ENCODE results near the gene PRPSAP1. TPM values are rescaled to one million over a fixed set of nuclear protein-coding genes. Genes with fewer than 3 reads are reported as not detected.

Gene PRPSAP1
- total RNA-seq, 2 experiments from 2014 or later = 63.9 to 64.7 TPM

DNA sequence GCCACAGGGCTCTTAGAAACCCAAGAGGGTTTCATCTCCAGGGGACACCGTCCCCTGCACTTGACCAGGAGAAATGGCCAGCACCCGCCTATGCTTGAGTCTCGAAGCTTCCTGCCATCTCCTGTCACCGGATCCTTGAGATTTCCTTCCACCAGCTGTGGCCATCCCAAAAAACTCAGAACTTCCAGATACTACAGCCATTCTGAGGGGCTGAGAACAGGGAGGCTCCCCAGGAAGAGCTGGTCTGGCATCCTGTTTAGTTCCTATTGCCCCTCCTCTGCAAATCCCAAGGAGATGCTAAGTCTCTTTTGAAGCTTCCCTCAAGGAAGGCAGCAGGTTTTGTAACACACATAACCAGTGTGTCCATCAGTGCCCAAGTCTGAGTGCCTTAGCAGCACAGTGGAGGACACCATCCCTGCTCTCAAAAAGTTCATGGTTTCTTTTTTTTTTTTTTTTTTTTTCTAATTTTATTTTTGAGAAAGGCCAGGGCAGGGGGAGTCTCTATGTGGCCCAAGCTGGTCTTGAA, 86.6 kb downstream of the PRPSAP1 start:
- ATAC-seq = no peak
- peak overlapping the region; percentile 99 for H3K27ac Mint-ChIP-seq
- peaks cover 51% of the 10 kb centered on the region for H3K36me3 Mint-ChIP-seq
- peaks cover 54% of the 10 kb centered on the region for H3K4me1 Mint-ChIP-seq
- no peaks in the 10 kb centered on the region for H3K27me3 Mint-ChIP-seq
- CTCF ChIA-PET = interaction anchor here (0.5 to 7.0 kb wide), 9 partner anchors 11 to 146 kb away, joined by 3 to 83 read pairs (median 5); partner anchors contain the start of gene RNF157
- peak overlapping the region; percentile 92 for H3K4me3 Mint-ChIP-seq
- H3K9me3 Mint-ChIP-seq (ENCODE audit: low read depth) = no peaks in the 10 kb centered on the region
- peak; percentile 43 for DNase-seq

- Mint-ChIP-seq H3K4me3 (peak overlapping the region; percentile 92), H3K27me3 (no peaks in the 10 kb centered on the region), H3K9me3 (ENCODE audit: low read depth) (no peaks in the 10 kb centered on the region), H3K27ac (peak overlapping the region; percentile 99), H3K36me3 (peaks cover 49% of the 10 kb centered on the region), H3K4me1 (peaks cover 58% of the 10 kb centered on the region)
- CTCF ChIA-PET = interaction anchor here (0.5 to 7.0 kb wide), 8 partner anchors 10 to 145 kb away, joined by 4 to 83 read pairs (median 6); partner anchors contain the start of gene RNF157
- ATAC-seq = no peak
- peak; percentile 63 for DNase-seq
These were observed 87.3 kb downstream of the PRPSAP1 start for GRCh38 chr17:76266244-76266938.

GRCh38 chr17:76265624-76266243, 88.0 kb downstream of the PRPSAP1 start:
- peak overlapping the region; percentile 99 for H3K27ac Mint-ChIP-seq
- peaks cover 56% of the 10 kb centered on the region for H3K4me1 Mint-ChIP-seq
- H3K9me3 Mint-ChIP-seq (ENCODE audit: low read depth) = no peaks in the 10 kb centered on the region
- DNase-seq = peak; percentile 74
- no peak for ATAC-seq
- H3K36me3 Mint-ChIP-seq = peaks cover 46% of the 10 kb centered on the region
- H3K27me3 Mint-ChIP-seq = no peaks in the 10 kb centered on the region
- peak overlapping the region; percentile 92 for H3K4me3 Mint-ChIP-seq
- CTCF ChIA-PET = interaction anchor here (1.0 to 7.0 kb wide), 13 partner anchors 9 to 144 kb away, joined by 3 to 83 read pairs (median 13); partner anchors contain the start of genes RNF157 and SPHK1

DNA sequence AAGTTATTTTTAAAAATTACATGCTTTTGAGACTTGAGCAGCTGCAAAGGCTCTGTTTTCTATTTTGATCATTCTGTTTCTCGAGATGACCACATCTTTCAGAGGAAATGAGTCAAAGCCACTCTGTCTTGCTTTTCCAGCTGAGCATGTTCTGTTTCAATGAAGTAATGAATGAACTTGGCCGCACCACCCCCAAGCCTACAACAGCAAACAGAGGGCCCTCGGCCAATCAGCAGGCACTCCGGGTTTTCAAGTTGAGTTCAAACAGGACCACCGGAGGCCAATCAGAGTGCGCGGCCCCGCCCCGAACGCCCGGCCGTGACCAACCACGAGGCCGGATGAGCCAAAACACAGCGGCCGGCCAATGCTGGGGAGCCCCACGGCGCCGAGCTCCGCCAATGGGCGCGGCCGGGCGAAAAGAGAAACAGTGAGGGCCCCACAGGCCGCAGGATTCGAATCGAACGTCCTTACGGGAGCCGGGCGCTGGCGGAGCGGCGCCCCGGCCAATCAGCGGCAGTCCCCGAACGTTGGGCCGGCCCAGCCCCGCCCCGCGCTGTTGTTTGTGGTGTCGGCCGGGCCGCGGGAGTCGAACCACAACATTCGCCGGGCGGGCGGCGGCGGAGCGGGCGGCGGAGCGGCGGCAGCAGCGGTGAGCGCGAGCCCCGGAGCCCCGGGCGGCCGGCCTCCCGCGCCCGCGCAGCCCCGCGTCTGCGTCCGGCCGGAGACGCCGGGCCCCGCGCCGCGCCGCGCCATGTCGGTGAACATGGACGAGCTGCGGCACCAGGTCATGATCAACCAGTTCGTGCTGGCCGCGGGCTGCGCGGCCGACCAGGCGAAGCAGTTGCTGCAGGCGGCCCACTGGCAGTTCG, 88.7 kb downstream of the PRPSAP1 start, which contains the start of gene UBALD2:
UBALD2 (plus strand) TSS at position 594 of the 869 bp plus-strand sequence; CDS start at position 752, 158 bp downstream.
- Mint-ChIP-seq H3K27me3 (no peaks in the 10 kb centered on the region), H3K27ac (peak within 1 kb of the TSS; percentile 99), H3K4me3 (peak within 1 kb of the TSS; percentile 92), H3K4me1 (peaks cover 54% of the 10 kb centered on the region), H3K36me3 (peaks cover 43% of the 10 kb centered on the region), H3K9me3 (ENCODE audit: low read depth) (no peaks in the 10 kb centered on the region)
- peak; percentile 82 for ATAC-seq
- peak; percentile 100 for DNase-seq
- CTCF ChIA-PET = interaction anchor here (0.8 to 4.9 kb wide), 14 partner anchors 9 to 161 kb away, joined by 3 to 51 read pairs (median 8); partner anchors contain the start of gene SPHK1

DNA sequence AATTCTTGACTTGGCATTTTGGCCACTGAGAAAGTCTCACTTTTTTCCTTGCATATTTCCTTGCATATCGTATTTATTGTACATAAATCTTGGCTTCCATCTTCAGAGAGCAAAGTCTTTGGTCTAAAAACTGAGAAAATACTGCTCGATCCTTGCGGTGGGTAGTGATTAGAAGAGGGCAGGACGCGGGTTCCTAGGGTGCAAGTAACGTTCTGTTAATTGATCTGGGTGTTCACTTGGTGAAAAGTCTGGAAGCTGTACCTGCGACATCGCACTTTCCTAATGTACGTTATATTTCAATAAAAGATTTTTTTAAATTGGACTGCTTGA, 89.3 kb downstream of the PRPSAP1 start:
- peak; percentile 74 for DNase-seq
- peak; percentile 7 for ATAC-seq
- Mint-ChIP-seq H3K4me1 (peaks cover 48% of the 10 kb centered on the region), H3K4me3 (peak overlapping the region; percentile 92), H3K9me3 (ENCODE audit: low read depth) (no peaks in the 10 kb centered on the region), H3K27me3 (no peaks in the 10 kb centered on the region), H3K27ac (peak overlapping the region; percentile 91), H3K36me3 (peaks cover 37% of the 10 kb centered on the region)
- CTCF ChIA-PET = interaction anchor here (0.8 to 4.9 kb wide), 17 partner anchors 8 to 160 kb away, joined by 3 to 51 read pairs (median 5); partner anchors contain the start of gene SPHK1

GRCh38 chr17:76263896-76264295, 89.8 kb downstream of the PRPSAP1 start:
- ATAC-seq (no peak), DNase-seq (peak; percentile 39)
- peak overlapping the region; percentile 91 for H3K27ac Mint-ChIP-seq
- peaks cover 44% of the 10 kb centered on the region for H3K4me1 Mint-ChIP-seq
- CTCF ChIA-PET = interaction anchor here (1.1 to 4.9 kb wide), 18 partner anchors 10 to 142 kb away, joined by 3 to 51 read pairs (median 6); no protein-coding TSS in a partner anchor
- H3K4me3 Mint-ChIP-seq = peak overlapping the region; percentile 92
- H3K36me3 Mint-ChIP-seq = peaks cover 34% of the 10 kb centered on the region
- H3K9me3 Mint-ChIP-seq (ENCODE audit: low read depth) = no peaks in the 10 kb centered on the region
- H3K27me3 Mint-ChIP-seq = no peaks in the 10 kb centered on the region

DNA sequence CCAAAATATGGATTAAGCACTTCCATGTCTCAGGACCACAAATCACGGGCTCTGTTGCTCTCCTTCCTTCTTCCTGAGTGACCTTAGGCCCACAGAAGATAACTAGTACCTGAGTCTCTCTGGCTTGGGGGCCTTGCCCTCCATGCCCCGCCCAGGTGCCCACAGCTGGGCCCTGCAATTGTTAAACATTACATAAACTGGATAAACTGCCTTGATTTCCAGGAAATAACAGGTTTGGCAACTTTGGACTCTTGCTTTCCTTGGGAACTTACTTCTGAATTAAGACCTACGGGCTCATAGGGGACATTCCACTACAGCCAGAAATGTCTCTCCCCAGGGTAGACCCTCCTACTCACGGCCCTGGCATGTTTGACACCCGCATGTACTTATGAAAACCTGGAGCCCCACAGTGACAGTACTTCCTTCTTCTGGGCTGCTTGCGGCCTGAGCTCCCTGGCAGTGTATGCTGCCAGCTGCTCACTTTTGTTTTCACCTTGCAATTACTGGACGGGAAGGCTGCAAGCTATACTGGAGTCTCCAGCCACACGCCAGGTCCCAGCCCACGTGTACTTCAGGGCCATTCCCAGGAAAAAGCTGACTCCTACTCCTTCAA, 90.9 kb downstream of the PRPSAP1 start:
- H3K27ac Mint-ChIP-seq = peak overlapping the region; percentile 91
- peak overlapping the region; percentile 20 for H3K4me3 Mint-ChIP-seq
- no peaks in the 10 kb centered on the region for H3K27me3 Mint-ChIP-seq
- DNase-seq (no peak), ATAC-seq (no peak)
- H3K9me3 Mint-ChIP-seq (ENCODE audit: low read depth) = no peaks in the 10 kb centered on the region
- CTCF ChIA-PET = interaction anchor here (0.8 to 4.9 kb wide), 16 partner anchors 8 to 141 kb away, joined by 3 to 51 read pairs (median 5); no protein-coding TSS in a partner anchor
- H3K4me1 Mint-ChIP-seq = peaks cover 40% of the 10 kb centered on the region
- peaks cover 24% of the 10 kb centered on the region for H3K36me3 Mint-ChIP-seq

GRCh38 chr17:76261421-76262215, 92.1 kb downstream of the PRPSAP1 start:
- H3K4me1 Mint-ChIP-seq = peaks cover 43% of the 10 kb centered on the region
- no peaks in the 10 kb centered on the region for H3K27me3 Mint-ChIP-seq
- no peak for ATAC-seq
- H3K4me3 Mint-ChIP-seq = no peak overlapping the region
- H3K27ac Mint-ChIP-seq = peak overlapping the region; percentile 91
- CTCF ChIA-PET = interaction anchor here (0.6 to 4.9 kb wide), 7 partner anchors 9 to 152 kb away, joined by 4 to 51 read pairs (median 8); no protein-coding TSS in a partner anchor
- peaks cover 17% of the 10 kb centered on the region for H3K36me3 Mint-ChIP-seq
- H3K9me3 Mint-ChIP-seq (ENCODE audit: low read depth) = peaks cover 2% of the 10 kb centered on the region
- peak; percentile 43 for DNase-seq

- Mint-ChIP-seq H3K27me3 (no peaks in the 10 kb centered on the region), H3K4me3 (no peak overlapping the region)
These were observed 93.0 kb downstream of the PRPSAP1 start for GRCh38 chr17:76260669-76261068.

DNA sequence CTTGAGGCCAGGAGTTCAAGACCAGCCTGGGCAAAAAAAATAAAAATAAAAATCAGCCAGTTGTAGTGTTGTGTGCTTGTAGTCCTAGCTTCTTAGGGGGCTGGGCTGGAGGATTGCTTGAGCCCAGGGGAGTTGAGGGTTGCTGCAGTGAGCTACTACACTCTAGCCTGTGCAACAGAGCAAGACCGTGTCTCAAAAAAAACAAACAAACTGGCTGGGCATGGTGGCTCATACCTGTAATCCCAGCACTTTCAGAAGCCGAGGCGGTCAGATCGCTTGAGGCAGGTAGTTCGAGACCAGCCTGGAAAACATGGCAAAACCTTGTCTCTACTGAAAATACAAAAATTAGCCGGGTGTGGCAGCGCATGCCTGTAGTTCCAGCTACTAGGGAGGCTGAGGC, 93.5 kb downstream of the PRPSAP1 start:
- H3K36me3 Mint-ChIP-seq = peaks cover 16% of the 10 kb centered on the region
- peaks cover 2% of the 10 kb centered on the region for H3K9me3 Mint-ChIP-seq (ENCODE audit: low read depth)
- CTCF ChIA-PET = interaction anchor here (2.5 kb wide), 1 partner anchor 19 kb away, joined by 9 read pairs; no protein-coding TSS in a partner anchor
- H3K27ac Mint-ChIP-seq = no peak overlapping the region
- peaks cover 56% of the 10 kb centered on the region for H3K4me1 Mint-ChIP-seq
- ATAC-seq (no peak), DNase-seq (no peak)
- H3K4me3 Mint-ChIP-seq = no peak overlapping the region
- H3K27me3 Mint-ChIP-seq = no peaks in the 10 kb centered on the region

More at GRCh38 chr17:76260669-76261068, 93.0 kb downstream of the PRPSAP1 start:
- CTCF ChIA-PET = interaction anchor here (1.6 to 4.9 kb wide), 3 partner anchors 10 to 23 kb away, joined by 5 to 25 read pairs (median 9); no protein-coding TSS in a partner anchor
- no peak for DNase-seq
- no peak for ATAC-seq
- Mint-ChIP-seq H3K27ac (no peak overlapping the region), H3K9me3 (ENCODE audit: low read depth) (peaks cover 2% of the 10 kb centered on the region), H3K4me1 (peaks cover 52% of the 10 kb centered on the region), H3K36me3 (peaks cover 12% of the 10 kb centered on the region)
